GM18873 (cell line): ENCODE data around the gene STAB2.

Source experiments
- ATAC-seq: cut with Tn5 transposase; IDR thresholded peaks from one replicate; pipeline ENCODE4 v1.9.1; 2021; ENCODE audit warnings: mild to moderate bottlenecking, moderate library complexity, moderate number of reproducible peaks; ENCODE audit not compliant: unreplicated experiment, low FRiP score

The STAB2 gene

DNA sequence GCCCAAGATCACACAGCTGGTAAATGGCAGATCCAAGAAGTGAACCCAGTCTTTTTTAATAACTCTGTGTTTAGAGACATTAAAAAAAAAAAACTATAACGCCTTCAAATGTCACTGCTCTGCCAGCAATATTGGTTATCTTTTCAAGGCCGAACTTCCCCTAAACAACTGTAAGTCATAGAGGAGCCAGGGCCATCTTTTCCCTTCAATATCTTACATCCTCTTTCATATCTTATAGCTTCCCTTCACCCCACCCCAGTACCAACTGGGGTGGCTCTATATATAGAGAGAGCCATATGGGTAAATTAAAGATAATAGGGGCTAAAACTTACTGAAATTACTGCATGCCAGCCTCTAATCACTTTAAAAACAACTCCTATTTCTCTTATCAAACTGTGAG lies 100.2 kb downstream of the STAB2 start:
- ATAC-seq, result no peak

GRCh38 chr12:103688376-103689063 lies 101.4 kb downstream of the STAB2 start:
- ATAC-seq, result no peak

DNA sequence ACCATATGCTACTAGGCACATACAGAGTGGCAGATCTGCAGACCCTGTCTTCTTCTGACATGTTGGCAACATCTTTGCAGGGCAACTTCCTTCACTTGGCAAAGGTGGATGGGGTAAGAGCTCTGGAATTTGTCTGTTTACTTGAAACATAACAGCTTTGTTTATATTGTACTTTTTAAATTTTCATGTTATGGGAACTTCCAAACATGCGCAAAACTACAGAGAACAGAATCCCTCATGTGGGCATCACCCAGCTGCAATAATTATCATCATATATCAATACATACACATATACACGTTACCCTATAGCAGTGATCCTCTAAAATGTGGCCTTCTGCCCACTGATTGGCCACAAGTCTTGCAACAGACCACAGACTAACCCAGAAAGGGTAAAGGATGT lies 103.4 kb downstream of the STAB2 start:
- no peak for ATAC-seq

GRCh38 chr12:103691063-103691462 lies 104.0 kb downstream of the STAB2 start:
- ATAC-seq, result no peak

DNA sequence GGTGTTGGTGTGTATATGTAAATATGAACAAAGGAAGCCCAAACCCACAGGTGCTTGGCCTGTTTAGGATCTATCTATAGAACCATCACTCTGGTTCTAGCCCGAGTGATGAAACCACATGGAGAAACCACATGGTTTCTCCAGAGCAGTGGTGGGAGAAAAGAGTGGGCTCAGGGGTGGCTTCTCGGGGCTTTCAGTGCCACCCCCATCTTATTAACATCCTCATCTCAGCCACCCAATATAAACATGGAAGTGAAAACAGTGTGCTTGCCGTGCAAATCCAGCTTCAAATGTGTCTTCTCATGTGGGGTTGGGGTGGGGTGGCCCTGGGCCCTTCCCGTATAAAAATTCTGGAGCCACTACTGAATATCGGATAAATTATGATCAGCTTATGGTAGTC lies 109.0 kb downstream of the STAB2 start:
- ATAC-seq, result no peak

DNA sequence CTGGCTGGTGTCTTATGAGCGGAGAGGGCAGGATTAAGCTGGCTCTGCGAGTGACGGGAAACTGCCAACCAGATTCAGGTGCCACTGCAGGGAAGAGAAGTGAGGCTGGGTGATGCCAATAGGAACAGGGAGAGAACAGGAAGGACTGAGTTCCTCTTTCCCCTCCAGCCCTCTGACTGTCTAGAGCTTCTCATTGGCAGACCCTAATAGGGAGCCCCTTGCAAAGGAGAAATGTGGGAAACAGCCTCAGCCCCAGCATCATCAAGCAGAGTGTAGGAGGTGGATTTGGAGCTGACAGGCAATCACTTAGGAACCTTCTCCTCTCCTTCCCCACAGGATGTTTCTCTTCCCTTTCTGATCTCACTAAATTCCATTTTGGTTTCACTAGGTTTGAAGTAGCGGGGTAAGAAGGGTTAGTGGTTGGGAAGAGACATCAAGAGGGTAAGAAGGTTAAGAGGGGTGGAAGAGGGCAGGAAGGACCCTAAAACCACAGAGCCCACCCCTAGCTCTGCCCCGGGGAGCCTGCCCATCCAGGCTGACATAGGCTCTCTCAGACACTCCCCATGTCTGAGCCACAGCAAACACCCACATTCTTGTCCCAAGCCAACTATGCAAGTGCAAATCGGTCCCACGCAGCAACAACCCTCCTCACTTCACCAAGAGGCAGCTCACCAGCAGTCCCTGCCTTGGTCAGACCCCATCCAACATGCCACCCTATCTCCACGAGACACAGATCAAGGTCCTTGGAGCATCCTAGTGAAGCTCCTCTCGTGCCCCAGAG lies 111.1 kb downstream of the STAB2 start:
- no peak for ATAC-seq

DNA sequence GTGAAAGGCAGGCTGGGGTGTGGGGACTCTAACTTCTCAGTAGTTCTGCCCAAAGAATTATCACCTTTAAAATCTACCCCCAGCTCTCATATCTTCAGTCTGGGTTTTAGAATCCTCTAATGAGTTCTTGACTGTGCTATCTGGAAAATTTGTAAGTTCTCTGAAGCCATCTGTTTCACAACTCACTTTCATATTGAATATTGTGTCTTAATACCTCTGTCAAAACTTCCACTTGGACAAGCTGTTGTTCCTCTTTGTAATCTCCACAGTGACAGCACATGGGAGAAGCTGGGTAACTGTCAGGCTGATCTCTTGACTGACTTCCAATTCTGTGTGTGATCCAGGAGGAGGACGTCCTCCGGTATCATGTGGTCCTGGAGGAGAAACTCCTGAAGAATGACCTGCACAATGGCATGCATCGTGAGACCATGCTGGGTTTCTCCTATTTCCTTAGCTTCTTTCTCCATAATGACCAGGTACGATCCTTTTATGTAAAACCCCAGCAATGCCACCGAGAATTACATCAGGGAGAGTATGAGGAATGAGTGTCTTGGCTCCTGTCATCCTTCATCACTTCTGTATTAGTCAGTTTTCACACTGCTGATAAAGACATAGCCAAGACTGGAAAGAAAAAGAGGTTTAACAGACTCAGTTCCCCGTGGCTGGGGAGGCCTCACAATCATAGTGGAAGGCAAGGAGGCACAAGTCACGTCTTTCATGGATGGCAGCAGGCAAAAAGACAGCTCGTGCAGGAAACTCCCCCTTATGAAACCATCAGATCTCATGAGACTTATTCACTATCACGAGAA lies 111.9 kb downstream of the STAB2 start:
- ATAC-seq, result no peak

- no peak for ATAC-seq
Observed at GRCh38 chr12:103705098-103705497, 118.0 kb downstream of the STAB2 start.

DNA sequence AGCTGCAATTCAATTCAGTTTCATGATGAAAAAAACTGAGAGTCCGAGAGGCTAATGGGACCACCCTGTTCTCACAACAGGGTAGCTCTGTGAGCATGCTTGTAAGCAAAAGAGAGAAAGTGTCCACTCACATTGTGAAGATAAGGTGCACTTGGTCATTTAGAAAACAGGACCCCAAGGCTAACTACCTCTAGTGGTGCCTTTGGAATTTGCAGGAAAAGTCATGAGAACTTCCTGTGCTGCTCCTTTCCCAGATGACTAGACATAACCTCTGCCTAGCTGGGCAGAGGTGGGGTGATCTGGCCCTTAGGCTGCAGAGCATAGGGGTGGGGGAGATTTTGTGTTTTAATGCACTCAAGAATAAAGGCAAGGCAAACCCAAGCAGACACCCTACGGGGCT lies 118.9 kb downstream of the STAB2 start:
- no peak for ATAC-seq

DNA sequence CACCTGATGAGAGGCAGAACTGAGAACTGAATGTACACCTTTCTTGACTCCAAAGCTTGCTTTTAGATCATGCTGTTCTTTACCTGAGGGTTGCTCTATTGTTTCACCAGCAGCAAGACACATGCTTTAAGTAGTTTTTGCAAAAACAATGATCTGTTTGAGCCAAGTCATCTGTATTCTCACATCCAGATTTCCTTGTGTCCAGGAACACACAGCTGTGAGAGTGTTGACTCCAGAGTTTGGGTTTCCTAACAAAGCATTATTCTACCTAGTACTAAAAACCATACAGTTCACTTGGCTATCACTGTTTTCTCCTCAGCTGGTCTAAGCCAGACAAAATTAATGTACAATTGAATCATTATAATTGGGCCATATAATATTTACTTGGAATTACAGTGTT lies 120.4 kb downstream of the STAB2 start:
- ATAC-seq, result no peak

GRCh38 chr12:103710544-103710943 lies 123.5 kb downstream of the STAB2 start:
- no peak for ATAC-seq

- no peak for ATAC-seq
Observed at GRCh38 chr12:103712216-103712615, 125.1 kb downstream of the STAB2 start.

GRCh38 chr12:103715494-103715893 lies 128.4 kb downstream of the STAB2 start:
- ATAC-seq, result no peak

DNA sequence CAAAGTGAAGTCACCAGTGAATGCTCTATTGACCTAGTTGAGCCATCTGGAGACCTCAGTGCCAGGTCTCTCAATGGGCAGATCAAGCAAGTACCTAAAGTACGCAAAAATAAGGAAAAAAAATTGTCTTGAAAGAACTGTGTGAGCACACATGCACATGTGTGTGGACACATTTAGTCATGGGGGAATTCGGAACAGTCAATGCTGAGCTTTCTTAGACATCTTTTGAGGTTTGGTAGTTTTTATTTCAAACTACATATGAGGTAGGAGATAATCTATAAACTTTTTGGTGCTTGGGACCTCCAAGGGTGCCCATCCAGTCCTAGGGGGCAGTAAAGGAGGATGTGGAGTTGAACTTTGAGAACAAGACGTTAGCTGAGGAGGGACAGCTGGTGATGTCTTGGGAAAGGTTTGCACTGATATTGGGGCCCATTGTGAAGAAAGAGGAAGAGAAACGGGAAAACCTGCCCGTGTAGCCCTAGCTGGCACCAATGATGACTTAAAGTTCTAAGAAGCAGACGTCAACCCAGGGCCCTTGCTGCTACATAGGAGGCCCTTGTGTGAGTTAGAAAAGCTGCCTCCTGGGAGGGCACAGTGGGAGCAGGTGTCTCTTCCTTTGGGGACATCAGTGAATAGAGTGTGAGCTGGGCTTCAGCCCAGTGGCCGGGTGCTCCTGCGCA lies 129.6 kb downstream of the STAB2 start:
- ATAC-seq, result no peak

GRCh38 chr12:103725398-103725797 lies 138.3 kb downstream of the STAB2 start:
- ATAC-seq, result no peak

- no peak for ATAC-seq
Observed at GRCh38 chr12:103727638-103728037, 140.6 kb downstream of the STAB2 start.

DNA sequence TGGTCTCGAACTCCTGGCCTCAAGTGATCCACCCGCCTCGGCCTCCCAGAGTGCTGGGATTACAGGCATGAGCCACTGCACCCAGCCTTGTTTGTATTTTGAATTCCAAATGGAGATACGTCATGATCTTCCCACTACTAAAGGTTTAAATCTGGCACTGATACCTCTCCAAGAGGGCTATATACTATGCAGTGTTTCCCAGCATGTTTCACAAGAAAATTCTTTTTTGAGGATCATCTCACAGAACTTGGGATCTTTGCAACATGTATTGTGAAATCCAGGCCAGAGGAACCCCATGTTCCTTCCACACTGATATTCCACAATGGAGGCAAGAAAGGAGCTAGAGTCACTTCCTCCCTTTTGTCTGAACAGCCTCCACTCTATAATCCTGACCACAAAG lies 141.2 kb downstream of the STAB2 start:
- ATAC-seq, result no peak

GRCh38 chr12:103729499-103729898 lies 142.4 kb downstream of the STAB2 start:
- no peak for ATAC-seq

GRCh38 chr12:103731539-103731938 lies 144.5 kb downstream of the STAB2 start:
- ATAC-seq, result no peak

- ATAC-seq, result no peak
Observed at GRCh38 chr12:103734863-103735262, 147.8 kb downstream of the STAB2 start.

- ATAC-seq, result no peak
Observed at GRCh38 chr12:103735291-103735690, 148.2 kb downstream of the STAB2 start.
